Measurements from ENCODE around the gene CDH18.

The CDH18 gene

GRCh38 chr5:19927919-19928318 is 60.1 kb downstream of the CDH18 start:
- no peak for DNase-seq

- DNase-seq, result no peak
These were observed 60.8 kb downstream of the CDH18 start for GRCh38 chr5:19927170-19927569.

DNA sequence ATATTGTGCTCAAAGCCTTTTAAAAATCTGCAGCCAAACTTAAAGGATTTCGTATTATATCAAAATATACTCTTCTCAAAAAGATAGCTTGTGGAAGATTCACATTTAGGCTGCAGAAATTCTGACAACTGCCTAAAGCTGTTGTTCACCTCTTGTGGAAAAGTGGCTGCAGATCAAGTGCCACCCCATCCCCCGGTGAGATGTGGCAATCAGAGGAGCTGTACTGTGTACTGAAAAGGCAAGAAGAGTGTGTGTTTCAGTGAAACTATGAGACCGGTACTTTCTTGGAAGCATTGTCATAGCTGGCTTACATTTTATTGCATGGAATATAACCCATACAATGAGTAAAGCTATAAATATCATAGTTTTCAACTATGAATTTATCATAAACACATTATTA is 64.3 kb downstream of the CDH18 start:
- peak; percentile 14 for DNase-seq

DNA sequence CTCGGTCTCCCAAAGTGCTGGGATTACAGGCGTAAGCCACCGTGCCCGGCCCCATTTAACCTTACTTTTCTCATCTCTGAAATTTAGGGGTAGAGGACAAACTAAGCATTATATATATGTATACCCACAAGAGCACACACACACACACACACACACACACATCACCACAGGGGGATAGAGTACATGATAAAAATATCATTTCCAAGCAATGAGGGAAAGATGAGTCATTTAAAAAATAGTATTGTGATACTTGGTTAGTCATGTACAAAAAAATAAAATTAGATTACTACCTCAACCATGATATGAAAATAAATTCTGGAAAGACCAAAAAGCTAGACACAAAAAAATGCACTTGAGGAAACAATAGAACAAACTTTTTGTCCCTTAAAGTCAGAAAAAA is 67.2 kb downstream of the CDH18 start:
- DNase-seq, result peak; percentile 46

GRCh38 chr5:19918780-19919179 is 69.2 kb downstream of the CDH18 start:
- DNase-seq, result no peak

- DNase-seq, result peak; percentile 34
These were observed 70.3 kb downstream of the CDH18 start for GRCh38 chr5:19917588-19918122.

GRCh38 chr5:19910136-19910535 is 77.9 kb downstream of the CDH18 start:
- no peak for DNase-seq

DNA sequence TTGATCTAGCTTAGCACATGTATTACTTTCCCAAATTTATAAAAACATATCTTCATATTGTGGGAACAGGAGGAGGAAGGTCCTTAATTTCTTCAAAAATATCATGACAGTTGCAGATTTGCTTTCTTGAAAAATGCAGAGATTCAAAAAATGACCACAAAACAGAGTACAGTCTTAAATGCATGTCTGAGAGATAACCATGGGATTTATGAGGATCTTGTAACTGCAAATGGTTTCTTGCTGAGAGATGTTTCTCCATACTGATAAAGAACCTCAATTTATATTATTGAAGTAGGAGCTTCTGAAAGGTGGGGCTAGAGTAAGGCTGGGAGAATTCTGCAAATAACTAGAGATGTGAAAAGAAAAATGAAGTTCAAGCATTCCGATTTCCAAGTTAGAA is 83.2 kb downstream of the CDH18 start:
- DNase-seq, result no peak

DNA sequence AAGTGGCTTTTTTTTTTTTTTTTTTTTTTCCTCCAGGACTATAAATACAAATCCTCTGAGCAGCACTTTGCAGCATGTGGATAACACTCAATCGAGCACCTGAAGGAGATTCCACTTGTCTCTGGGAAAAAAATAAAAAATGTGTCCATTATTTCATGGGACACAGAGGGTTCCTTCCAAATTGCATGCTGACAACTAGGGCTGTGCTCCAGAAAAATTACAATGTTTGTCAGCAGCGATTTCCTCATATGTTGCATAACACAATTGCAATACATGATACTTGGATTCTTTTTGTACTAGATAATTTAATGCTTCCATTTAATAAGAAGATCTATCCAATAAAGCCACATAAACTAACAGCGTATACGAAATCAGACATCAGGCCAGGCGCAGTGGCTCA is 84.4 kb downstream of the CDH18 start:
- no peak for DNase-seq

GRCh38 chr5:19902316-19902934 is 85.6 kb downstream of the CDH18 start:
- no peak for DNase-seq

- no peak for DNase-seq
These were observed 87.7 kb downstream of the CDH18 start for GRCh38 chr5:19900269-19900668.

- DNase-seq, result peak; percentile 69
These were observed 96.3 kb downstream of the CDH18 start for GRCh38 chr5:19891658-19892057.

GRCh38 chr5:19886123-19886917 is 101.7 kb downstream of the CDH18 start:
- DNase-seq, result peak; percentile 73

GRCh38 chr5:19885040-19885824 is 102.8 kb downstream of the CDH18 start:
- DNase-seq, result no peak

DNA sequence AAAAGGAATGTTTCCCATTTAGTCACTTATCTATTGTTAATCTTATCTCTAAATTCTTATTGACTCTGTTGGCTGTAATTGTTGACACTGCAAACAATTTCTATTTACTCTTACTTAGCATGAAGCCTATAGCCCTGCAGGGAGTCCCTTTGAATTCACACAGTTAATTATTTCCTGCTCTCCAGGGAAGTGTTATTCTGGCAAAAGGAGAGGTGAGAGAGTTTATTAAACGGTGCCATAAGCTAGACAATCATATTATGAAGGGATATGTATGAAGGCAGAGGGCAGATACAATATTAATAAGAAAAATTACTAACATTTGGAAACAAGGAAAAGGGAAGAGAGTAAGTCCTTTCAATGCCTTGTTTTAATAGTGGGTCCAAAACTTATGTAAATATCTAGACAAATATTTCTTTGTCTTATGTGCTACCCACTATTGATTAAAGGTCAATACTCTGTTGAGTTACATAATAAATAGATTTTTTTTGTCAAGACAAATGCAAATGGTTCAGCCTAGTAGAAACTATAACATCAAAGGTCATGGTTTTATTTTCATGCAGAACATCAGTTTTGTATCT is 107.1 kb downstream of the CDH18 start:
- DNase-seq, result no peak

DNA sequence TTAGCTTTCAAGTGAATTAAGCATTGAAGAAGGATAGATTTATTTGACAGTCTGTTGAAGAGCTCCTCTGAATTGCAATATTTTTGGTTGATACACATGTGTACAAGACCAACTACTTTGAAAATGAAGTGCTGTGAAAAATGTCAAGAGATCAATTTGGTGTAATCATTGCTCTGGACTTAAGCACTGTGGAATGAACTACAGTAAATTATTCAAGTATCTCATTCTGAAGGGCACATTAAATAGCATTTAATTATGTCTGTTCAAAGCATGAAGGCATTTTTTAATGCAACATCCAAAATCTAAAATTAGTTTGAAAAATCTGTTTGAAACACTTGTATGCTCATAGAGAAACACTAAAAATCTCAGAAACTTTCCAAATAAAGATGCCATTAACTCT is 107.5 kb downstream of the CDH18 start:
- DNase-seq, result no peak

DNA sequence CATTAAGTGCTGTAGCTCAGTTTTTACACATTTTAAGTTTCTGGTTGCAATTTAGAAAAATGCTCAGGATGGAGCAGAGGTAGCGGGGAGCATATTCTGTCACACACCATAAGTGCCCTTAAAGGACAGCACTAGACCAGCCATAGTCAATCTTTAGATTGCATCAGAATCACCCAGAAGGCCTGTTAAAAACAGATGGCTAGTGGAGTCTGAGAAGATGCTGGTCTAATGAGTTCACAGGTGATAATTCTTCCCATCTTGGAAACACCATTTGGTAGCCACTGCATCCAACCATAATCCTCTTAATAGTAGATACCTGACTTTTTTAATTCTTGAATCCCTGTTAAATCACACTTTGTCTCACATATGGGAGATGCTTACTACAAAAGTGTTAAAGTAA is 113.2 kb downstream of the CDH18 start:
- DNase-seq, result no peak

- no peak for DNase-seq
These were observed 121.9 kb downstream of the CDH18 start for GRCh38 chr5:19866090-19866450.

DNA sequence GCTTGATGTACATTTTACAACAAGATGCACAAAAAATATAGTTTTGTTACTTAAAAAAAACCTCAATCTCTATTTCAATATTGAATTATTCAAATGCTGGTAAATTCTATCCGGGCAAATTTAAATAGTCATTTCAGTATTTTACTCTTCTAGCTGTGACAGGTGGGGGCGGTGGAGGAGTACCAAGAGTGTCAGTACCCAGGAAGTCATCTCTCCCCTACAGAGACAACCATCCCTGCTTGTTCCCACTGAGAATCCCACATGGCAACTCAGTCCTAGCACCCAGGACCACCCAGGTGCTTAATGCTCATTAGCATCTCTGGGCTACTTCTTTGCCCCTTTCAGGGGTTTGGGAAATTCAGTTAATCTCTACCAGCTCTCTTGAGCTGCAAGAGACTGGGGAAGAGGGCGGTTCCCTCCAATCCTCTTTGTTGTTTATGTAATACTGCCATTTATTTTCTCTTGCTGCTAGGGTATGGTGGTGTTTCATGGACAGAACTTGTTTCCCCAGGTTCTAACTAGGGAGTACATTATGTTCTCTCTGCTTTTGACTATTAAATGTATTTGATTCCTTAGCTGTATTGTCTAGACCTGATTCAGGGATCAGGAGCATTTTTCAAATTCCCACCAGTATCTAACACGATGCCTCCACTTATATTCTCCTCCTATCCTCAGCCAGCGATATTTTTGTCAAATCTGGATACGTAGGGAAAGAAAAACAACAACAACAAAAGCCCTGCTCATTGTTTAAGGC is 122.5 kb downstream of the CDH18 start:
- DNase-seq, result no peak

- DNase-seq, result no peak
These were observed 125.3 kb downstream of the CDH18 start for GRCh38 chr5:19862711-19863110.

- DNase-seq, result no peak
These were observed 129.0 kb downstream of the CDH18 start for GRCh38 chr5:19859020-19859419.

- peak; percentile 61 for DNase-seq
These were observed 132.1 kb downstream of the CDH18 start for GRCh38 chr5:19855931-19856330.

GRCh38 chr5:19855453-19855852 is 132.5 kb downstream of the CDH18 start:
- DNase-seq, result no peak
